Coronary artery (tissue), 2 donors: ENCODE data around the gene GGA1.

Experiments
- DNase-seq: peaks from one replicate; pipeline ENCODE4 v3.0.0-alpha.2; 2017; ENCODE audit warnings: low spot score
- H3K27ac ChIP-seq, 2 donors: fragments of 200-600 bp; sonication (generic); one replicate each; pipeline ENCODE4 v1.5.1; 2016 to 2019
- H3K4me3 ChIP-seq: fragments of 200-600 bp; sonication (generic); 2 replicates; pipeline ENCODE4 v1.5.1; 2016; ENCODE audit warnings: mild to moderate bottlenecking, moderate library complexity
- TF ChIP-seq, protein P1 (sequence below): fragments of 200-600 bp; sonication (generic); IDR thresholded peaks from one replicate; pipeline ENCODE4 v1.5.1; 2019; ENCODE audit warnings: antibody characterized with exemption

GGA1 gene

DNA sequence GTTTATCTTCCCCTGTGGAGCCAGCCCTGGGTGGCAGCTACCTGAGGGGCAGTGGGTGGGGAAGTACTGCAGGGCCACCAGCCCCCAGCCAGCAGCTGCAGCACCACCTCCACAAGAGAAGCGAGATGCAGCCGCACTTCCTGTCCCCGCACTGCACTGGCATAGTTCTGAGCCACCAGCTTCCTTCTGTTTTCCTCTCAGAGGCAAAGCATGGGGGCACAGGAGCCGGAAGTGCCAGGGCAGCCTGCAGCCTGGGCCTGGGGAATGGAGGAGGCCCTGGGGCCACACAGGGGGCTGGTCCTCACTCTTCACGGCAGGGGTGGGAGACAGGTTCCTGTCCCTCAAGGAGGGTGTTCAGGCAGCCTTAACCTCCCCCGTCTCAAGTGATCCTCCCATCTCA lies 18.9 kb downstream of the GGA1 start:
- Histone ChIP-seq H3K27ac (peak overlapping the region in 1 of 2 donors; percentile 68), H3K4me3 (no peak overlapping the region)
- DNase-seq, result no peak
- TF ChIP-seq, protein P1, sequence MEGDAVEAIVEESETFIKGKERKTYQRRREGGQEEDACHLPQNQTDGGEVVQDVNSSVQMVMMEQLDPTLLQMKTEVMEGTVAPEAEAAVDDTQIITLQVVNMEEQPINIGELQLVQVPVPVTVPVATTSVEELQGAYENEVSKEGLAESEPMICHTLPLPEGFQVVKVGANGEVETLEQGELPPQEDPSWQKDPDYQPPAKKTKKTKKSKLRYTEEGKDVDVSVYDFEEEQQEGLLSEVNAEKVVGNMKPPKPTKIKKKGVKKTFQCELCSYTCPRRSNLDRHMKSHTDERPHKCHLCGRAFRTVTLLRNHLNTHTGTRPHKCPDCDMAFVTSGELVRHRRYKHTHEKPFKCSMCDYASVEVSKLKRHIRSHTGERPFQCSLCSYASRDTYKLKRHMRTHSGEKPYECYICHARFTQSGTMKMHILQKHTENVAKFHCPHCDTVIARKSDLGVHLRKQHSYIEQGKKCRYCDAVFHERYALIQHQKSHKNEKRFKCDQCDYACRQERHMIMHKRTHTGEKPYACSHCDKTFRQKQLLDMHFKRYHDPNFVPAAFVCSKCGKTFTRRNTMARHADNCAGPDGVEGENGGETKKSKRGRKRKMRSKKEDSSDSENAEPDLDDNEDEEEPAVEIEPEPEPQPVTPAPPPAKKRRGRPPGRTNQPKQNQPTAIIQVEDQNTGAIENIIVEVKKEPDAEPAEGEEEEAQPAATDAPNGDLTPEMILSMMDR, result no peak

DNA sequence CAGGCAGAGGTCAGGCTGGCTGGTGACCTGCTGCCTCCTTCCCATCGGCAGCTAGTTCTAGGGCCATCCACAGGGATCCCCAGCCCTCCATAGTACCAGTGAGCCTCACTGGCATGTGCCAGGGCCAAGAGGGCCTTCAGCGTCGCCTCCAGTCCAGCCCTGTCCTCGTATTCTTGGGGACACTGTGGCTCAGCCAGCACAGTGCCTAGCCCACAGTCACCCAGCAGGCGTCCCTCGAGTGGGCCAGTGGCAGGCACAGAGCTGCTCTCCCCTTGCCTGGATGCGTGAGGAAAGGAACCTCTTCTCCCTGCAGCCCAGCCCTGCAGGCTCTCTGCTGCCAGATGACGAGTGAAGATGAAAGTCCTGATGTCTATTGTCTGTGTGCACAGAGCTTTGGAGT lies 20.2 kb downstream of the GGA1 start:
- TF ChIP-seq, protein P1, result no peak
- no peak overlapping the region for H3K27ac ChIP-seq
- no peak overlapping the region for H3K4me3 ChIP-seq
- no peak for DNase-seq

DNA sequence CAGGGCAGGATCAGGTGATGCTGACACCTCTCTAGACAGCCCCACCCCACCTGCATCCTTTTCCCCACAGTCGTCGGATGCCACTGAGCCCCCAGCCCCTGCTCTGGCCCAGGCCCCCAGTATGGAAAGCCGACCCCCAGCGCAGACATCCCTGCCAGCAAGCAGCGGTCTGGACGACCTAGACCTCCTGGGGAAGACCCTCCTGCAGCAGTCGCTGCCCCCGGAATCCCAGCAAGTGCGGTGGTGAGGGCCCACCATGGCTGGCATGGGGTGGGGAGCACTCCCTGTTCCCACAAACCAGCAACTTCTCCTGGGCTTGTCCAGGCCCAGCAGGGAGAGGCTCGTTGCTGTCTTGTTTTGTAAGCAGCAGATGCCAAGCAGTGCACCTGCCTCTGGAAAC lies 21.3 kb downstream of the GGA1 start:
- Histone ChIP-seq H3K4me3 (no peak overlapping the region), H3K27ac (no peak overlapping the region)
- TF ChIP-seq, protein P1, result no peak
- no peak for DNase-seq

DNA sequence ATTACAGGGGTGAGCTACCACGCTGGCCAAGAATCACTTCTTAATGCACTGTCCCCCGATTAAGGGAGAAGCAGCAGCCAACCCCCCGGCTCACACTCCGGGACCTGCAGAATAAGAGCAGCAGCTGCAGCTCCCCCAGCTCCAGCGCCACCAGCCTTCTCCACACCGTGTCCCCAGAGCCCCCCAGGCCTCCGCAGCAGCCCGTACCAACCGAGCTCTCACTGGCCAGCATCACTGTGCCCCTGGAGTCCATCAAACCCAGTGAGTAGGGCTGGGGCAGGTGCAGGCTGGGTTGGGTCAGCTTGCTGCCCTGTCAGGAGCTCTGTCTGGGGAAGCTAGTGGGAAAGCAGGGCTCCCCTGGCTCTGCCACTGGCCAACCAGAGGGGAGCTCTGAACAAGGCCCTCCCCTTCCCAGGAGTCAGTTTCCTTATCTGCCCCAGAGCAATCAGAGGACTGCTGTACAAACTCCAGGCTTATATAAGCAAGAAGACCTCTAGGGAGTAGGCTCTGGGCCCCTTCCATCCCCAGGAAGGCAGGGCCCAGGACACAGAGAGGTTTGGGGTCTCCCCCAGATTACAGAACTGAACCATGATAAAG lies 22.3 kb downstream of the GGA1 start:
- Histone ChIP-seq H3K27ac (no peak overlapping the region), H3K4me3 (no peak overlapping the region)
- no peak for DNase-seq
- TF ChIP-seq, protein P1, result no peak

DNA sequence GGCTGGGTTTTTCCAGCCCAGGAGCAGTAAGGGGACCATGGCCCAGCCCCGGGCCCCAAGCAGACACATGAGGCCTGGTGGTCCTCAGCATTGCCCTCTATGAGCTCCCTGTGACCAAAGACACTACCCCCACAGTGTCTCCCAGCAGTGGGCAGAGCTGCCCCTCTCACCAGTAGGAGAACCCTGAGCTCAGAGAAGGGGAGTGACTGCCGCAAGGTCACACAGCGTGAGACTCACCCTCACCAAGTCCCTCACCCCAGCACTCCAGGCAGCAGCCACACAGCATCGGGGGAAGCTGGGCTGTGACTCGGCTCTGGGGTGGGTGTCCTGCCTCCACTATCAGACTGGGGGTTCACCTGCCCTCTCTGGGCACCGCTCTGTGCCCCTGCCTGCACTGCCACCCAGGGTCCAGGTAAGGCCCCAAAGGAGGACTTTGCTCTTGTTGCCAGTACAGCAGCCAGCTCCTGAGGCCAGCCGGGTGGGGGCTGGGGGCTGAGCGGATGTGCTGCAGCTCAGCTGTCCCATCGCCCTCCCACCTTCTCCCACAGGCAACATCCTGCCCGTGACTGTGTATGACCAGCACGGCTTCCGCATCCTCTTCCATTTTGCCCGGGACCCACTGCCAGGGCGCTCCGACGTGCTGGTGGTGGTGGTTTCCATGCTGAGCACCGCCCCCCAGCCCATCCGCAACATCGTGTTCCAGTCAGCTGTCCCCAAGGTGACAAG lies 23.0 kb downstream of the GGA1 start:
- TF ChIP-seq, protein P1, result no peak
- DNase-seq, result no peak
- Histone ChIP-seq H3K27ac (peak overlapping the region in 1 of 2 donors; percentile 90), H3K4me3 (no peak overlapping the region)

DNA sequence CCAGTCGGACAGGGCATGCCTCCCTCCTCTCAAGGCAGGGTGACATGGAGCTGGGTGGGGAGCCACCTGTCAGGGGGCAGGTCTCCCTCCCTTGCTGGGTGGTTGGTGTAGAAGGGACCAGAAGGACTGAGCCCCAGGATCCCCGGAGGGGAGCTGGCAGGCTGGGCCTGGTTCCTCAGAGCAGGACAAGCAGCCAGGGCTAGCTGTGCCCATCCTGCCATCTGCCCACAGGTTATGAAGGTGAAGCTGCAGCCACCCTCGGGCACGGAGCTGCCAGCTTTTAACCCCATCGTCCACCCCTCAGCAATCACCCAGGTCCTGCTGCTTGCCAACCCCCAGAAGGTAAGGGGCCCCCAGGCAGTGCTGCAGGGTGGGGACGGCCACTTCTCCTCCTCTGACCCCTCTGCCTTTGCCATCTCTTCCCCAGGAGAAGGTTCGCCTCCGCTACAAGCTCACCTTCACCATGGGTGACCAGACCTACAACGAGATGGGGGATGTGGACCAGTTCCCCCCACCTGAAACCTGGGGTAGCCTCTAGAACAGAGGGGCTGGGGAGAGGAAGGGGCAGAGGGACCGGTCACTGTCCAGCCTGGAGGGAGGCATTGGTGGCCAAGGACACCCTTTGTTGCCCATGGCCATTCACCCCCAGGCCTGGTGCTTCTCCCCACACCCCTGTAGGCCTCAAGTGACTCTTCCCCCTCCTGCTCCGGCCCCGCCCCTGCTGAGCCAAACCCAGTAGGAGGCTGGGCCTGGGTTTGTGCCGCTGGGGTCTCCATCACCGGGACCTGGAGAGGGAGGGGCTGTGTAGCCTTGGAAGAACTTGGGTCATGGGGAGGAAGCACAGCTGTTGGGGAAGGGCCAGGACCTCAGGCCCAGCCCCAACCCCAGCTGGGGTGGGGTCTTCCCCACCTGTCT lies 23.8 kb downstream of the GGA1 start:
- no peak for DNase-seq
- Histone ChIP-seq H3K27ac (peak overlapping the region; percentile 35 to 90), H3K4me3 (peak overlapping the region; percentile 19)
- TF ChIP-seq, protein P1, result no peak
